Skeletal muscle tissue (tissue), 4 donors: ENCODE measurements around the gene SUSD5. TPM values are rescaled to one million over a fixed set of nuclear protein-coding genes. Genes with fewer than 3 reads are reported as not detected.
A peak's percentile ranks its signal among the peaks of the same experiment; 100 is the strongest.

Source experiments
- H3K27ac ChIP-seq: one replicate; pipeline ENCODE4 v1.7.0; 2013; ENCODE audit warnings: mild to moderate bottlenecking, low read depth, low read length, inconsistent platforms
- H3K27me3 ChIP-seq, 3 donors: one replicate each; pipeline ENCODE4 v1.7.0; 2013; ENCODE audit warnings: low read length in 3 of 3; ENCODE audit not compliant: control insufficient read depth in 3 of 3, insufficient read depth in 3 of 3
- H3K36me3 ChIP-seq, 3 donors: one replicate each; pipeline ENCODE4 v1.7.0; 2013; ENCODE audit warnings: low read length in 3 of 3; ENCODE audit not compliant: control insufficient read depth in 3 of 3, insufficient read depth in 3 of 3
- H3K4me1 ChIP-seq, 3 donors: one replicate each; pipeline ENCODE4 v1.7.0; 2013; ENCODE audit warnings: low read length in 3 of 3, mild to moderate bottlenecking in 3 of 3; ENCODE audit not compliant: control insufficient read depth in 3 of 3, insufficient read depth in 3 of 3
- H3K4me3 ChIP-seq, 3 donors: one replicate each; pipeline ENCODE4 v1.7.0; 2013; ENCODE audit warnings: low read length in 3 of 3
- H3K9ac ChIP-seq, 3 donors: one replicate each; pipeline ENCODE4 v1.7.0; 2013; ENCODE audit warnings: low read length in 3 of 3, mild to moderate bottlenecking in 3 of 3, moderate library complexity in 2 of 3, low read depth in 1 of 3
- H3K9me3 ChIP-seq, 3 donors: one replicate each; pipeline ENCODE4 v1.7.0; 2013; ENCODE audit warnings: low read length in 3 of 3; ENCODE audit not compliant: control insufficient read depth in 3 of 3
- total RNA-seq: library from RNA; depleted of rRNA; stranded (reverse); fragments of >200 nt; gene quantifications from one replicate; pipeline ENCODE4 v1.2.3, GENCODE V29; 2014
- donor health status: Osteomylitis.

The SUSD5 gene
- total RNA-seq, 1 donor from 2014 or later, result 2.6 TPM

GRCh38 chr3:33130144-33130543, 88.5 kb downstream of the SUSD5 start:
- no peaks in the 10 kb centered on the region for H3K9me3 ChIP-seq
- H3K4me3 ChIP-seq, result no peak overlapping the region
- H3K36me3 ChIP-seq, result peaks cover 8 to 50% (median 44%) of the 10 kb centered on the region in 3 donors
- no peaks in the 10 kb centered on the region for H3K27me3 ChIP-seq
- H3K9ac ChIP-seq, result no peak overlapping the region
- peaks cover 0 to 2% (median 0%) of the 10 kb centered on the region in 3 donors for H3K4me1 ChIP-seq
- H3K27ac ChIP-seq, result no peak overlapping the region

- no peaks in the 10 kb centered on the region for H3K9me3 ChIP-seq
- no peak overlapping the region for H3K27ac ChIP-seq
- H3K4me3 ChIP-seq, result no peak overlapping the region
- H3K36me3 ChIP-seq, result peaks cover 10 to 47% (median 42%) of the 10 kb centered on the region in 3 donors
- H3K9ac ChIP-seq, result no peak overlapping the region
- H3K4me1 ChIP-seq, result peaks cover 0 to 2% (median 0%) of the 10 kb centered on the region in 3 donors
- no peaks in the 10 kb centered on the region for H3K27me3 ChIP-seq
These were observed 89.9 kb downstream of the SUSD5 start for GRCh38 chr3:33128706-33129105.

- no peaks in the 10 kb centered on the region for H3K27me3 ChIP-seq
- no peak overlapping the region for H3K4me3 ChIP-seq
- H3K27ac ChIP-seq, result no peak overlapping the region
- H3K4me1 ChIP-seq, result no peaks in the 10 kb centered on the region
- no peak overlapping the region for H3K9ac ChIP-seq
- H3K36me3 ChIP-seq, result peaks cover 12 to 39% (median 38%) of the 10 kb centered on the region in 3 donors
- no peaks in the 10 kb centered on the region for H3K9me3 ChIP-seq
These were observed 92.8 kb downstream of the SUSD5 start for GRCh38 chr3:33125840-33126239.

GRCh38 chr3:33124638-33125037, 94.0 kb downstream of the SUSD5 start:
- no peak overlapping the region for H3K27ac ChIP-seq
- H3K9ac ChIP-seq, result no peak overlapping the region
- no peaks in the 10 kb centered on the region for H3K4me1 ChIP-seq
- no peaks in the 10 kb centered on the region for H3K9me3 ChIP-seq
- no peaks in the 10 kb centered on the region for H3K27me3 ChIP-seq
- peaks cover 9 to 44% (median 33%) of the 10 kb centered on the region in 3 donors for H3K36me3 ChIP-seq
- H3K4me3 ChIP-seq, result no peak overlapping the region

GRCh38 chr3:33122991-33123390, 95.6 kb downstream of the SUSD5 start:
- H3K27ac ChIP-seq, result no peak overlapping the region
- H3K27me3 ChIP-seq, result no peaks in the 10 kb centered on the region
- H3K36me3 ChIP-seq, result peaks cover 9 to 44% (median 33%) of the 10 kb centered on the region in 3 donors
- no peak overlapping the region for H3K9ac ChIP-seq
- H3K4me3 ChIP-seq, result no peak overlapping the region
- H3K4me1 ChIP-seq, result no peaks in the 10 kb centered on the region
- H3K9me3 ChIP-seq, result no peaks in the 10 kb centered on the region

GRCh38 chr3:33119891-33120290, 98.7 kb downstream of the SUSD5 start:
- peaks cover 8 to 26% (median 17%) of the 10 kb centered on the region in 3 donors for H3K36me3 ChIP-seq
- peaks cover 3 to 6% (median 4%) of the 10 kb centered on the region in 3 donors for H3K4me1 ChIP-seq
- no peak overlapping the region for H3K4me3 ChIP-seq
- no peak overlapping the region for H3K27ac ChIP-seq
- no peak overlapping the region for H3K9ac ChIP-seq
- H3K9me3 ChIP-seq, result no peaks in the 10 kb centered on the region
- no peaks in the 10 kb centered on the region for H3K27me3 ChIP-seq

GRCh38 chr3:33117461-33117860, 101.1 kb downstream of the SUSD5 start:
- Histone ChIP-seq H3K9me3 (no peaks in the 10 kb centered on the region), H3K27ac (no peak overlapping the region), H3K36me3 (peaks cover 2 to 14% (median 8%) of the 10 kb centered on the region in 3 donors), H3K9ac (no peak overlapping the region), H3K4me1 (peaks cover 9 to 12% (median 11%) of the 10 kb centered on the region in 3 donors), H3K4me3 (no peak overlapping the region), H3K27me3 (no peaks in the 10 kb centered on the region)

- peak overlapping the region; percentile 79 to 98 (median 92) for H3K4me3 ChIP-seq
- H3K36me3 ChIP-seq, result peaks cover 0 to 4% (median 0%) of the 10 kb centered on the region in 3 donors
- peak overlapping the region; percentile 64 to 96 (median 65) for H3K9ac ChIP-seq
- H3K4me1 ChIP-seq, result peaks cover 9 to 12% (median 11%) of the 10 kb centered on the region in 3 donors
- peak overlapping the region; percentile 91 for H3K27ac ChIP-seq
- H3K27me3 ChIP-seq, result no peaks in the 10 kb centered on the region
- H3K9me3 ChIP-seq, result peaks cover 0 to 1% (median 0%) of the 10 kb centered on the region in 3 donors
These were observed 103.4 kb downstream of the SUSD5 start for GRCh38 chr3:33115024-33115768.

- no peaks in the 10 kb centered on the region for H3K36me3 ChIP-seq
- H3K4me3 ChIP-seq, result peak overlapping the region; percentile 79 to 98 (median 92)
- peaks cover 9 to 12% (median 11%) of the 10 kb centered on the region in 3 donors for H3K4me1 ChIP-seq
- peak overlapping the region; percentile 91 for H3K27ac ChIP-seq
- H3K9ac ChIP-seq, result peak overlapping the region; percentile 64 to 96 (median 91)
- H3K9me3 ChIP-seq, result peaks cover 0 to 1% (median 0%) of the 10 kb centered on the region in 3 donors
- no peaks in the 10 kb centered on the region for H3K27me3 ChIP-seq
These were observed 104.0 kb downstream of the SUSD5 start for GRCh38 chr3:33114622-33115023.
